Mesodermal cell (in vitro differentiated cells): ENCODE results near the gene HPGD.

Experiments used
- H3K27ac ChIP-seq: 2 replicates; pipeline ENCODE4 v1.7.0; 2013; ENCODE audit warnings: mild to moderate bottlenecking, low read depth, low read length, moderate library complexity; ENCODE audit not compliant: severe bottlenecking
- H3K36me3 ChIP-seq: 2 replicates; pipeline ENCODE4 v1.7.1; 2013; ENCODE audit warnings: mild to moderate bottlenecking, low read length, moderate library complexity; ENCODE audit not compliant: control insufficient read depth, insufficient read depth
- H3K4me1 ChIP-seq: one replicate; pipeline ENCODE4 v1.7.1; 2013; ENCODE audit warnings: mild to moderate bottlenecking, low read length; ENCODE audit not compliant: insufficient read depth, control insufficient read depth, poor library complexity, severe bottlenecking
- H3K4me3 ChIP-seq: 2 replicates; pipeline ENCODE4 v1.7.0; 2013; ENCODE audit warnings: low read length, control low read depth, mild to moderate bottlenecking; ENCODE audit not compliant: insufficient read depth, poor library complexity, severe bottlenecking; ENCODE audit errors: extremely low read depth
- H3K9me3 ChIP-seq: 2 replicates; pipeline ENCODE4 v1.7.1; 2013; ENCODE audit warnings: mild to moderate bottlenecking, low read length, moderate library complexity; ENCODE audit not compliant: control insufficient read depth
- WGBS, 2 experiments: methylation state at CpG; one replicate each; pipeline ENCODE4 v1.1.5; 2013; ENCODE audit warnings: missing lambda C conversion rate in 2 of 2; ENCODE audit not compliant: insufficient coverage in 2 of 2; 5-methylcytosine and 5-hydroxymethylcytosine counted together

The HPGD gene

GRCh38 chr4:174528226-174528625, 5.9 kb upstream of the HPGD start:
- WGBS, 2 experiments: no CpG with 5 or more reads among the region's 1 CpG
- Histone ChIP-seq H3K9me3 (no peaks in the 10 kb centered on the region), H3K27ac (no peak overlapping the region), H3K36me3 (no peaks in the 10 kb centered on the region), H3K4me1 (no peaks in the 10 kb centered on the region), H3K4me3 (no peak overlapping the region)

GRCh38 chr4:174526731-174527130, 4.4 kb upstream of the HPGD start:
- no peaks in the 10 kb centered on the region for H3K36me3 ChIP-seq
- no peaks in the 10 kb centered on the region for H3K9me3 ChIP-seq
- WGBS, 2 experiments: 87 to 97% methylated on average over 4 to 6 of the region's 7 CpGs
- H3K4me1 ChIP-seq: no peaks in the 10 kb centered on the region
- no peak overlapping the region for H3K27ac ChIP-seq
- H3K4me3 ChIP-seq: no peak overlapping the region

- Histone ChIP-seq H3K4me3 (no peak overlapping the region), H3K27ac (no peak overlapping the region), H3K4me1 (no peaks in the 10 kb centered on the region), H3K9me3 (no peaks in the 10 kb centered on the region), H3K36me3 (no peaks in the 10 kb centered on the region)
- 63 to 72% methylated on average over 4 of the region's 4 CpGs for WGBS, 2 experiments
Measured at GRCh38 chr4:174524242-174524641, 2.0 kb upstream of the HPGD start.

- no peaks in the 10 kb centered on the region for H3K9me3 ChIP-seq
- H3K4me1 ChIP-seq: no peaks in the 10 kb centered on the region
- WGBS, 2 experiments: 0 to 40% methylated on average over 1 to 3 of the region's 10 CpGs
- H3K4me3 ChIP-seq: peak overlapping the region; percentile 49
- no peak overlapping the region for H3K27ac ChIP-seq
- H3K36me3 ChIP-seq: no peaks in the 10 kb centered on the region
Measured at GRCh38 chr4:174523025-174523693, 871 bp upstream of the HPGD start.

- no peaks in the 10 kb centered on the region for H3K4me1 ChIP-seq
- no peaks in the 10 kb centered on the region for H3K36me3 ChIP-seq
- H3K9me3 ChIP-seq: no peaks in the 10 kb centered on the region
- 24 to 28% methylated on average over 6 to 12 of the region's 12 CpGs for WGBS, 2 experiments
- H3K27ac ChIP-seq: no peak overlapping the region
- peak overlapping the region; percentile 49 for H3K4me3 ChIP-seq
Measured at GRCh38 chr4:174521800-174522182, 497 bp downstream of the HPGD start.

- no peaks in the 10 kb centered on the region for H3K4me1 ChIP-seq
- no peaks in the 10 kb centered on the region for H3K36me3 ChIP-seq
- WGBS, 2 experiments: no CpG with 5 or more reads among the region's 1 CpG
- H3K9me3 ChIP-seq: no peaks in the 10 kb centered on the region
- no peak overlapping the region for H3K27ac ChIP-seq
- H3K4me3 ChIP-seq: no peak overlapping the region
Measured at GRCh38 chr4:174520660-174521059, 1.6 kb downstream of the HPGD start.

GRCh38 chr4:174517502-174518445, 4.5 kb downstream of the HPGD start:
- 100% methylated on average over 1 of the region's 1 CpG; no CpG with 5 or more reads in 1 of the 2 experiments for WGBS, 2 experiments
- no peak overlapping the region for H3K27ac ChIP-seq

GRCh38 chr4:174516794-174517193, 5.5 kb downstream of the HPGD start:
- WGBS, 2 experiments: no CpG with 5 or more reads among the region's 1 CpG
- no peaks in the 10 kb centered on the region for H3K4me1 ChIP-seq
- H3K4me3 ChIP-seq: no peak overlapping the region
- no peaks in the 10 kb centered on the region for H3K9me3 ChIP-seq
- no peaks in the 10 kb centered on the region for H3K36me3 ChIP-seq
- no peak overlapping the region for H3K27ac ChIP-seq

More at GRCh38 chr4:174517502-174518445, 4.5 kb downstream of the HPGD start:
- Histone ChIP-seq H3K4me1 (no peaks in the 10 kb centered on the region), H3K4me3 (no peak overlapping the region), H3K9me3 (no peaks in the 10 kb centered on the region), H3K36me3 (no peaks in the 10 kb centered on the region)

- no CpG with 5 or more reads among the region's 1 CpG for WGBS, 2 experiments
- no peaks in the 10 kb centered on the region for H3K4me1 ChIP-seq
- H3K27ac ChIP-seq: no peak overlapping the region
- H3K4me3 ChIP-seq: no peak overlapping the region
- H3K36me3 ChIP-seq: no peaks in the 10 kb centered on the region
- H3K9me3 ChIP-seq: no peaks in the 10 kb centered on the region
Measured at GRCh38 chr4:174516345-174516744, 5.9 kb downstream of the HPGD start.

GRCh38 chr4:174512745-174513144, 9.5 kb downstream of the HPGD start:
- no peak overlapping the region for H3K4me3 ChIP-seq
- 57 to 67% methylated on average over 3 of the region's 3 CpGs for WGBS, 2 experiments
- H3K9me3 ChIP-seq: no peaks in the 10 kb centered on the region
- H3K36me3 ChIP-seq: no peaks in the 10 kb centered on the region
- H3K4me1 ChIP-seq: no peaks in the 10 kb centered on the region
- no peak overlapping the region for H3K27ac ChIP-seq

GRCh38 chr4:174505892-174506291, 16.4 kb downstream of the HPGD start:
- 86 to 100% methylated on average over 3 to 4 of the region's 4 CpGs for WGBS, 2 experiments
- Histone ChIP-seq H3K9me3 (no peaks in the 10 kb centered on the region), H3K4me3 (no peak overlapping the region), H3K27ac (no peak overlapping the region), H3K36me3 (no peaks in the 10 kb centered on the region), H3K4me1 (no peaks in the 10 kb centered on the region)
